ENCODE measurements around the gene CCL11.

DNA sequence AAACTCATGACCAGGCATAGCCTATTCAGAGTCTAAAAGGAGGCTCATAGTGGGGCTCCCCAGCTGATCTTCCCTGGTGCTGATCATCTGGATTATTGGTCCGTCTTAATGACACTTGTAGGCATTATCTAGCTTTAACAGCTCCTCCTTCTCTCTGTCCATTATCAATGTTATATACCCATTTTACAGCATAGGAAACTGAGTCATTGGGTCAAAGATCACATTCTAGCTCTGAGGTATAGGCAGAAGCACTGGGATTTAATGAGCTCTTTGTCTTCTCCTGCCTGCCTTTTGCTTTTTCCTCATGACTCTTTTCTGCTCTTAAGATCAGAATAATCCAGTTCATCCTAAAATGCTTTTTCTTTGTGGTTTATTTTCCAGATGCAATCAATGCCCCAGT is 29.7 kb upstream of the CCL11 start:
- TF ChIP-seq GATA2 (IDR thresholded peaks at IDR 0.05; ENCODE audit: low read depth, low read length) (no peak), GATA3 (IDR thresholded peaks at IDR 0.05; ENCODE audit: low read depth, low read length) (no peak)

All from SH-SY5Y (cell line).